ENCODE data around the gene GNB2.
"Not testable (repeated sequence)": the region's sequence is repeated elsewhere in the genome, so short reads cannot be mapped to it uniquely, and the experiment has no call there.

The GNB2 gene

GRCh38 chr7:100721505-100721812, 47.9 kb downstream of the GNB2 start:
- Mint-ChIP-seq H3K4me3 (no peak overlapping the region), H3K27ac (no peak overlapping the region), H3K27me3 (peaks cover 47% of the 10 kb centered on the region)

GRCh38 chr7:100722480-100723212, 49.1 kb downstream of the GNB2 start:
- Mint-ChIP-seq H3K4me1 (ENCODE audit: low read depth) (no peaks in the 10 kb centered on the region), H3K9me3 (no peaks in the 10 kb centered on the region), H3K27ac (no peak overlapping the region), H3K27me3 (peaks cover 56% of the 10 kb centered on the region), H3K4me3 (no peak overlapping the region), H3K36me3 (ENCODE audit: low read depth) (peaks cover 5% of the 10 kb centered on the region)

More at GRCh38 chr7:100721505-100721812, 47.9 kb downstream of the GNB2 start:
- Mint-ChIP-seq H3K9me3 (no peaks in the 10 kb centered on the region), H3K4me1 (ENCODE audit: low read depth) (no peaks in the 10 kb centered on the region), H3K36me3 (ENCODE audit: low read depth) (peaks cover 5% of the 10 kb centered on the region)

- Mint-ChIP-seq H3K9me3 (no peaks in the 10 kb centered on the region), H3K27me3 (peaks cover 54% of the 10 kb centered on the region), H3K4me3 (no peak overlapping the region), H3K36me3 (ENCODE audit: low read depth) (peaks cover 4% of the 10 kb centered on the region), H3K27ac (no peak overlapping the region), H3K4me1 (ENCODE audit: low read depth) (no peaks in the 10 kb centered on the region)
Measured at GRCh38 chr7:100723732-100724275, 50.3 kb downstream of the GNB2 start.

- not testable (repeated sequence) for H3K4me3 Mint-ChIP-seq; H3K36me3 Mint-ChIP-seq (ENCODE audit: low read depth); H3K27ac Mint-ChIP-seq; H3K9me3 Mint-ChIP-seq; H3K4me1 Mint-ChIP-seq (ENCODE audit: low read depth)
- H3K27me3 Mint-ChIP-seq: peaks cover 50% of the 10 kb centered on the region
Measured at GRCh38 chr7:100724364-100724763, 50.8 kb downstream of the GNB2 start.

GRCh38 chr7:100726996-100727761, 53.6 kb downstream of the GNB2 start:
- Mint-ChIP-seq H3K4me1 (ENCODE audit: low read depth) (no peaks in the 10 kb centered on the region), H3K27me3 (peaks cover 30% of the 10 kb centered on the region), H3K4me3 (no peak overlapping the region), H3K36me3 (ENCODE audit: low read depth) (no peaks in the 10 kb centered on the region), H3K27ac (no peak overlapping the region), H3K9me3 (no peaks in the 10 kb centered on the region)

GRCh38 chr7:100728196-100728595, 54.7 kb downstream of the GNB2 start:
- no peak overlapping the region for H3K4me3 Mint-ChIP-seq
- H3K27ac Mint-ChIP-seq: no peak overlapping the region
- no peaks in the 10 kb centered on the region for H3K4me1 Mint-ChIP-seq (ENCODE audit: low read depth)
- peaks cover 21% of the 10 kb centered on the region for H3K27me3 Mint-ChIP-seq
- no peaks in the 10 kb centered on the region for H3K36me3 Mint-ChIP-seq (ENCODE audit: low read depth)
- H3K9me3 Mint-ChIP-seq: no peaks in the 10 kb centered on the region

All from stimulated activated naive CD8-positive, alpha-beta T cell treated with anti-CD3 and anti-CD28 coated beads, Interleukin-15, Interleukin-2, amounts not matched to agents 100 ng/mL and 50 ng/mL, for 24 hours (primary cell).